HG02981 (cell line): ENCODE data around the gene HS2ST1.
"Not testable (repeated sequence)": the region's sequence is repeated elsewhere in the genome, so short reads cannot be mapped to it uniquely, and the experiment has no call there.

ENCODE experiments used
- ATAC-seq: cut with Tn5 transposase; IDR thresholded peaks from one replicate; pipeline ENCODE4 v1.9.1; 2021; ENCODE audit warnings: mild to moderate bottlenecking, moderate library complexity; ENCODE audit not compliant: unreplicated experiment

Gene HS2ST1

DNA sequence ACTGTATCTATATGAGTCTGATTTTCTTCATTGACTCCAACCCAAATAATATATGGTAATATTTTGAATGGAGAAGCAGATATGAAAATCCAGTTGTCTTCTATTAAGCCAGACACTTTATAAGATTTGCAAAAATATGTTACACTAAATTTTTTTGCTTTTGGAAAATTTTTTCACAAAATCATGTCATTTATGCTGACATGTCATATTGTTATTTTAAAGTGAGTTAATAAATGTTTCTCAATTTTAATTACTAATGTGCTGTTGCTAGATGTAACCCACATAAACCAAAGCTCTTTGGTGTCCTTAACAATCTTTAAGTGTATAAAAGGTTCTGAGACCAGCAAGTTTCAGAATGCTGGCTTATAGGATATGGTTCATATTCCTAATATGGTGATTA lies 142.5 kb downstream of the HS2ST1 start:
- no peak for ATAC-seq

DNA sequence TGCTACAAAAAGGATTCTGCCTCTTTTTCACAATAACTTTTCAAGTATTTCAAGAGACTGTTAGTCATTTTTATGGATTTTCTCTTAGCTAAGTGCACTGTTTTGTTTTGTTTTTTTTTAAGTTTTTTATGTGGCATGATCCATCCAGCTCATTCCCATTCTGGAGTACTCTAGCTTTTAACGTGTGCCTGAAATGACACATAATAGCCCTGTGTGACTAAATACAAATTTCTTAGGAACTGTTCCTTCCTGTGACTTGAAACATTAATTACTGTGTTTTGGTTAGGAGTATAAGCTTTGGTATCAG lies 143.9 kb downstream of the HS2ST1 start:
- no peak for ATAC-seq

DNA sequence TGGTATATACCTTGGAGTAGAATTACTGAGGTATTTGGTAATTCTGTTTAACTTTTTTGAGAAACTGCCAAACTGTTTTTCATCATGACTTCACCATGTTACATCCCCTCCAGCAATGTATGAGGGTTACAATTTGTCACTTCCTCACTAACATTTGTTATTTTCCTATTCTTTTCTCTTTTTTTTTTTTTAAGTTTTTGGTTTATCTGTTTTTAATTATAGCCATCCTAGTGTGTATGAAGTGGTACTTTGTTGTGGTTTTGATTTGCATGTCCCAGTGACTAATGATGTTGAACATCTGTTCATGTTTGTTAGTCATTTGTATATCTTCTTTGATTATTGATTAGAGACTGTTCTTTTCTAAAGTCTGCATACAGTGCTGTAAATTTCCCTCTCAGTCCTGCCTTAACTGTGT lies 147.3 kb downstream of the HS2ST1 start:
- peak; percentile 49 for ATAC-seq

DNA sequence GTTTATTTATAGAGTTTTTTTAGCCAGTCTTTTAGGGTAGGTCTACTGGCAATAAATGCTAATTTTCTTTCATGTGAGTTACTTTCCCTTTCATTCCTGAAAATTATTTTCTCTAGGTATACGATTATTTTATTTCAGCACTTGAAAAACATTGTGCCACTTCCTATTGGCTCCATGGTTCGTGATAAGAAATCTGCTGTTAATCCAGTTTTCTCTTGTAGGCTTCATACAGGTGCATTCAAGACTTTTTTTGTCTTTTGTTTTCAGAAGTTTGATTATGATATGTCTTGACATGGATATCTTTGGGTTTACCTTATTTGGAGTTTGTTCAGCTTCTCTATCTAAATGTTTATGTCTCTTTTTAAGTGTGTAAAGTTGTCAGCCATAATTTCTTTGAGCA lies 148.3 kb downstream of the HS2ST1 start:
- ATAC-seq: no peak

DNA sequence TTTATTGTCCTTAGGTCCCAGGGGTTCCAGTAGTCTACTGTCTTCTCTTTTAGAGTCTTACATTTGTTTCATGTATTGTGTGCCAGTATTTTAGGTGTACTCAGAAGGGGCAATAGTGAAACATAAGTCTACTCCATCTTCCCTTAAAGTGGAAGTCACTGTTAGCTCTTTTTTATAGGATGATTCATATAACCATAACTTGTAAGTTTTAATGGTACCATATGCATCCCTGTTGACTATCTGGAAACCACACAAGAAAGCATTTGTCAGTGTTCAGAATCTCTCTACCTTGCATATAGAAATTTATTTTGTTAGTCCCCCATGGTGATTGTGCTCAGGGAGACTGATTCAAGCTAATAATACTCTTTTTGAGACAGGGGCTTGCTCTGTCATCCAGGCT lies 149.9 kb downstream of the HS2ST1 start:
- no peak for ATAC-seq

DNA sequence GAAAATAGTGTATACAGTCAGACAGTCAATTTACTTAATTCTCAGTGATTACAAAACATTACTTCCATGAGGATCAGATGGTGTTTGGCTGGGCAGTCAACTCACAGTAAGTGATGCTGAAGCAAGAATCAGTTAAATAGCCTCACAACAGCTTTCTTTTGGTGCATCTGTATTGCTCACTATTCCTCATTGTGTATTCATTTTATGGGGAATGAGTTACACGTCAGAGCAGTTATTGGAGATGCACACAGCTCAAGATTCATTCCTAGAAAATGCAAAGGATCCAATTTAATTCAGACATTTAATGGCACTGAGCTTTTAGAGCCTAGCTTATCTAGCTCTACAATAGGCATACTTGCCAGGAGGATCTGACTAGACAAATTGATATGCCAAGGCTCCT lies 150.6 kb downstream of the HS2ST1 start:
- ATAC-seq: no peak

DNA sequence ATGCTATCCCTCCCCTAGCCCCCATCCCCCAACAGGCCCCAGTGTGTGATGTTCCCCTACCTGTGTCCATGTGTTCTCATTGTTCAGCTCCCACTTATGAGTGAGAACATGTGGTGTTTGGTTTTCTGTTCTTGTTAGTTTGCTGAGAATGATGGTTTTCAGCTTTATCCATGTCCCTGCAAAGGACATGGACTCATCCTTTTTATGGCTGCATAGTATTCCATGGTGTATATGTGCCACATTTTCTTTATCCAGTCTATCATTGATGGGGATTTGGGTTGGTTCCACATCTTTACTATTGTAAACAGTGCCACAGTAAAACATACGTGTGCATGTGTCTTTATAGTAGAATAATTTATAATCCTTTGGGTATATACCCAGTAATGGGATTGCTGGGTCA lies 152.3 kb downstream of the HS2ST1 start:
- not testable (repeated sequence) for ATAC-seq

DNA sequence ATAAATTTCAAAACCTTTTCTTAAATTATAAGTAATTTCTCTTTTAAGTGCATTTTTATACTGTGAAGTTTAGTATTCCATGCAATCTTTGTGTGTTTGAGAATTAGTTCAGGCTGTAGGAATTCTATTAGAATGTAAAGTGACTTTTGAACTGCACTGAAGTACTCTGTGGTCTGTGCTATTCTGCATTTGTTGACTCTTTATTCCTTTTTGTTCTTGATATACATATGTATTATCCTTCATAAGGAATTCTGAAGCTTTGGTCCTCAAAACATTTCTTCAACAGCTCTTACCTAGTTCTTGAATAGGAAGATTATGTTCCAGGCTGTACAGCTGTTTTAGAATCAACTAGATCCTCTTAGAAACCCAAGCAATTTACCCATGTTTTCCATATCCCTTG lies 158.0 kb downstream of the HS2ST1 start:
- ATAC-seq: no peak

DNA sequence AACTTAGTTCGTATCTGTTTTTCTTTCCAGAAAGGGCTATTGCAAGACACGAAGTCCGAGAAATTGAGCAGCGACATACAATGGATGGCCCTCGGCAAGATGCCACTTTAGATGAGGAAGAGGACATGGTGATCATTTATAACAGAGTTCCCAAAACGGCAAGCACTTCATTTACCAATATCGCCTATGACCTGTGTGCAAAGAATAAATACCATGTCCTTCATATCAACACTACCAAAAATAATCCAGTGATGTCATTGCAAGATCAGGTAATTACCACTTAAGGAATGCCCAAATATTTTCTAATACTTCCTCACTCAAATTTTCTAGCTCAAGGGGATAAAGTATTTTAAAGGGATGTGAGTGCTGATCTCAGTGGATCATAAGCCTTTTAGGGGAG lies 158.5 kb downstream of the HS2ST1 start:
- no peak for ATAC-seq

DNA sequence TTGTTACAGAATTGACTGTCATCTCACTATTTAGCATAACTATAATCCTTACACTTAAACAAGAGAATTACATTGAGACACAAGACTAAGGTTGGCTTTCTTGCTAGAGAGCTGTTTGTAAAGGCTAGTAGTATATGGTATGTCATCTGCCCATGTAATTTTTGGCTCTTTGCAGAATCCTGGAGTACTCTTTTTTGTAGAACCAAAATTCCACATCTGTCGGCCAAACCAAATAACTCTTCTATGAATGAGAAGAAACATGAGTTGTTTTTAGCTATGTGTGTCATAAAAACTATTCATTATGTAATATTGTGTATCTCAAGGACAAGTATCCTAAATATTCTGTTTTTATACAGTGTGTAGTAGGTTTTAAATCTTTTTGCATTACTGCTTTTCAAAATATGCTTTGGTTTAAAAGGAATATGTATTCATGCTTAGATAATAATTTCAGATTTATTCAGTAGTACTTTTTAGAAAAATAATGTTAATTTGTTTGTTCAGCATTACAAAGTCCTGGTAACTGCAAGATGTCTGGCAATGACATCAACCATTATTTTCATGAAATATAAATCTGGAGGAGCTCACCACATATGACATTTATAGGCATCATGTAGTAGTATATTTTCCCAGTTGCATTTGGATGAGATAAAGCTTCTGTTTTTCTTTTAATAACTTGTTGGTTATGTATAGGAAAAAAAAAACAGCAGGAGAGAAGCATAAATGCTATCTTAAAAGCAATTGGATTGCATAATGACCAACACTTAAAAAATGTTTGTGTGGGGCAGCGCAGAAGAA lies 159.8 kb downstream of the HS2ST1 start:
- ATAC-seq: no peak

DNA sequence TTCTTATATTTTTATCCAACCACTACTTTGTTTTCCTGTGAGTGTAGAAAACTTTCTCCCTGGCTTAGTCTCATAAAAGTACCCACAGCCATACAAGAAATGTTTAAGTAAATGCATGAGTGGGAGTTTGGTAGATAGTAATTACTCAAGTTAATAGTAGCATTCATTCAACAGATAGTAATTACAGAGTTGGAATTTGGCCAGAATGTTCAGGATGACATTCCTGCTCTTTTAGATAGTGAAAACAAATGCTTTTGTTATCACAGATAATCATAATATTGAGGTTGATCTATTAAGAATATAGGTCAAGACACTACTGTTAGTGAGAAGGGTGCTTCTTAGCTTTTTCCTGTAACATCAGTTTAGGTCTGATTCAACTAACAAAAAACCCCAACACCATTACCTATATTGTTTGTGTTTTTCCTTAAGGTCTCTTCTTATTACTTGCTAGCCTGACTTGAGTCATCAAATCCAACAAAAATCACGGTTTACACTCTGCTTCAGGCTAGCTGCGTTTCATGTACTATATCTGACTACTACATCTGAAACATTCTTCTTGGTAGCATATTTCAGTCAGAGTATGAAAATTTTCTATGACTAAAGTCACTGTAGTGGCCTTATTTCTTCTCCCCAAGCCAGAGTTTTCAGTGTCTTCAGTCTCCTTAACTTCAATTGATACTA lies 163.7 kb downstream of the HS2ST1 start:
- peak; percentile 45 for ATAC-seq

DNA sequence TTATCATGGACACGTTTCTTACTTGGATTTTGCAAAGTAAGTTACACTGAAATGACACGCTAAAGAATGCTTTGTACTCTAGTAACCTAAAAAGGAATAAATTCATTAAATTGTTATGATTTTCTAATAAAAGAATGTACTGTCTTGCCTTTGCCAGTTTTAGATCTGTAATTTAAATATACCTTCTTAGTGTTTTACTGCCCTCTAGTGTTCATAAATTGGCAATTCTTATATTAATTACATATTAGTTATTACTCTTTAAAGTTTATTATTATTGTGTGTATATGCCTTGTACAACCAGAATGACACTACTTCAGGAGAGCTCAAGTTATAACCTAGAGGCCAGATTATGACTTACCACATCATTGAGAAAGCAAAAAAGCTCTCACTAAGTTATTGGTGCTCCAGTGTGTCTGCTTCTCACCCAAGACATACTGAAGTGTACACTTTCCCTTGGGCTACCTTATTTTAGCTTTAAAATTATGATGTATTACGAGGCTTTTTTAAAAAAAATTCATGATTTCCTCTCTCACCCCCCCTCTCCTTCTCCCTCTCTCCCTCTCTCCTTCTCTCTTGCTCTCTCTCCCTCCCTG lies 169.9 kb downstream of the HS2ST1 start:
- peak; percentile 51 for ATAC-seq

DNA sequence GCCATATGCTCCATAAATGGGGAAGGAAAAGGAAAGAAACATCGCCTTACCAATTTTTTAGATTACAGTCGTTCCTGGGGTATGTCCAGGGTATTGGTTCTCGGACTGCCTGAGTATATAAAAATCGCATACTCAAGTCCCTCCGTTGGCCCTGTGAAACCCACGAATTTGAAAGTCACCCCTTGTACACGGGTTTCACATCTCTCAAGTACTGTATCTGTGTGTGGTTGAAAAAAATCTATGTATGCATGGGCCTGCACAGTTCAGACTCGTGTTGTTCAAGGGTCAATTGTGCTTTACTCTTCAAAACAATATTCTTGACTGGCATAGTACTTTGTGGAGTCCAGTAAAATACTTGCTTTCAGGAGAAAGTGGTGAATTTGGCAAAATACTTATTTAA lies 171.7 kb downstream of the HS2ST1 start:
- ATAC-seq: no peak

DNA sequence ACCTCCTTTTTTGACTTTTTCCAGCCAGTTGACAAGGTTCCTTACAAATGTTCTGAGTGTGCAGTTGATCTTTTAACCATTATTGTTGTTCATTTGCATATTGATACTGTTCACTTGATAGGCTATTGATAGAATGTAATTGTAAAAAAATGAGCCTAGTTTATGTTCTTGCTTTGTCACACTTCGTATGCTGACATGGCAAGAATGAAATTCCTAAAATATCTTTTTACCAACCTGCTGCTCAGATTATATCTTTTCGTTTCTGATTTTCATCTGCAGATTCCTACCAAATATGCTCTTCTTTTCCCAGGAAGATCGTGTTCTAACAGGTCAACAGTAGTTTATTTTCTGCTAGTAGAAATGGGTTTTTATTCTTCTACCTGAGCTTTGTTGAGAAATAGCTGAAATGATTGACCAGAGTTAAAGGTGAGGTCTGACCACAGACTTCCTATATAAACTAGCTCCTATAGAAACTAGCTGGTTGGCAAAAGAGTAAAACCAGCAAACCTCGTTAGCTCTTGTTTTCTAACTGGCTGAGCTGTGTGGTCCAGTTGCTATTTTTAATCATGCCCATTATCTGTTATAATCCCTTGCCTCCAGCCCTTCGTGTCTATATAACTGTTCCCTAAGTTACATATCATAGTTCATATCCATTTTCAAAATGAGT lies 174.8 kb downstream of the HS2ST1 start:
- ATAC-seq: no peak

DNA sequence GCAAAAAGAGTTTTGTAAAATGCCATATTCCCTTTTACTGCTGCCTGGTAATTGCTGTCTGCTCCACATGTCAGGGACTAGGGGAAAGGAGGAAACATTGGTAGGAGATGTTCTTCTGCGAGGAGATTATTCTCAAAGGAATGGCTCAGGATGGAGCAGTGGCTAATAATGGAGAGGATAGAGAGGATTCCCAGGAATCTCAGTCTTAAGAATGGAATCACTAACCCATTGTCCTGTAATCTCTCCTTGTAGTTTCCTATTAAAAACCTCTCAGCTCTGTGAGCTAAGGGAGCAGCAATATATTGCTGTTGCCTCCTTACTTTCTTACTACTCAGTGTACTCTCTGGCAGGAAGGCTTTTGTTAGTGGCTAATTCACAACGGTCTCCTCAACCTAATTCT lies 175.4 kb downstream of the HS2ST1 start:
- no peak for ATAC-seq

DNA sequence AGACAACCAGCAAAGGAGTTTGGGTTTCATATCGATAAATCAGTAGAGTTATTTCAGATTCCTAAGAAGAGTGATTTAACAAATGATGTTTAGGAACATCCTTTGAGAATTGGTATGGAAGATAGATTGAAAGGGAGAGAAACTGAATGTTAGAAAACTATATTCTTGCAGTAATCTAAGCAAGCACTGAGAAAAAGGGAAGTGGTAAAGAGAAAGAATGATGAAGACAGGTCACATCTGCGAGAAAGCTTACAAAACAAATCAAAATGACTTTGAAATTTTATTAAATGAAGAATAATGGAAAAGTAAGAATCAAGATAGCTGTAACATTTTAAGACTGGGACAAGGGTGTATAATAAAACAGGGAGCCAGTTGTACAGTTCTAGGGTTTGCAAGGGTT lies 177.0 kb downstream of the HS2ST1 start:
- no peak for ATAC-seq

DNA sequence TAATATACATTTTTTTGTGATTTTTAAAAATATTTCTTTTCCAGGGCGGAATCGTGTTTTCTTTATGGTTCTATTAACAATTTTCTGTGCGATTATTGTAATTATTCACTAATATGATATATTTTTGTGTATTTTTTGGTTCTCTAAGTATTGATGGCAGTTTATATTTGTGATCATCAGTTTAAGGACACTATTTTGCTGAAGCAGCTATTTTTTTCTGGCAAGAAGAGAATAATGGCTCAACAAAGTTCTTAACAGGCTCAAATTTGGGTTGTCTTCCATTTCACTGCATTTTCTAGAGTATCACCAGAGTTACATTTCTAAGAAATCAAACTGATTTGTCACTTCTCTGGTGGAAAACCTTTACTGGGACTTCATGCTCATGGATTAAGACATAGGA lies 178.4 kb downstream of the HS2ST1 start:
- no peak for ATAC-seq

DNA sequence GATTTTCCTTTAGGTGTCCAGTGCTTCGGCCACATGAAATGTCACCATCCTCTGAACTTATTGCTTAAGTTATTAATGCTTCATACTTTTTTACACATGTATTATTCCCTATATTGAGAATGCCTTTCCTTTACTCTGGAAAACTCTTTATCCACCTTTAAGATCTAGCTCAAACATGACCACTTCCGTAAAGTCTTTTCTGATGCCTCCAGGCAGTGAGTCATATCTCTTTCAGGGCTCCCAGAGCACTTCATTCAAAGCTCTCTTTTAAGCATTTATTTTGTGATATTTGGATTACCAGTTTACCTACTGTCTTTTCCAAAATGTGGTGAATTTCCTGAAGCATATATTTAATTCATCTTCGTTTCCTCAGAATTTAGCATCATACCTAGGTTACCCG lies 178.9 kb downstream of the HS2ST1 start:
- no peak for ATAC-seq

DNA sequence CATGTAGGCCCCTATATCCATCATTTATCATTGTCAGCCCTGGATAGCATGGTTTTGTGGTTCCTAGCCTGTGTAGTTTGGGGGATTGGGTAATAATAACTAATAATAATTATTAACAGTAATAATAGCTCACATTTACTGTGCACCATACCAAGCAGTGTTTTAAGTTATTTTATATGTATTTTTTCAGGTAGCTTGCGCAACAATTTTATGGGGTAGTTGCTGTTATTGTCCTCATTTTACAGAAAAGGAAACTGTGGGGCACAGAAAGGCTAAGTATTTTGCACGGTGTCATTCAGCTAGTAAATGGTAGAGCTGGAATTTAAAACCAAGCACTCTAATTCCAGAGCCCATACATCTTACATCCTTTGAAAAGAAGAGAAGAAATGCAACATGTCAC lies 179.8 kb downstream of the HS2ST1 start:
- ATAC-seq: no peak

DNA sequence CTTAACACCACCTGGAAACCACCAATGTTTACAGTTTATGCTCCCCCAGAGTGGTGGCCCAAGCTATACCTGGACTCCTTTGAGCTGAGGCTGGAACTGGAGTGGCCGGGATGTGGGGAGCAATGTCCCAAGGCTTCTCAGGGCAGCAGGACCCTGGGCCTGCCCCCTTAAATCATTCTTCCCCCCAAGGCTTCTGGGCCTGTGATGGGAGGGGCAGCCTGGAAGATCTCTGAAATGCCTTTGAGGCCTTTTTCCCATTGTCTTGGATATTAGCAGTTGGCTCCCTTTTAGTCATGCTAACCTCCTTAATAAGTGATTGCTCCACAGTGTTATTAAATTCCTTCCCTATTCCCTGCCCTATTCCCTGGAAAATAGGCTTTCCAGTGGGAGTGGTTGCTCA lies 185.8 kb downstream of the HS2ST1 start:
- no peak for ATAC-seq

DNA sequence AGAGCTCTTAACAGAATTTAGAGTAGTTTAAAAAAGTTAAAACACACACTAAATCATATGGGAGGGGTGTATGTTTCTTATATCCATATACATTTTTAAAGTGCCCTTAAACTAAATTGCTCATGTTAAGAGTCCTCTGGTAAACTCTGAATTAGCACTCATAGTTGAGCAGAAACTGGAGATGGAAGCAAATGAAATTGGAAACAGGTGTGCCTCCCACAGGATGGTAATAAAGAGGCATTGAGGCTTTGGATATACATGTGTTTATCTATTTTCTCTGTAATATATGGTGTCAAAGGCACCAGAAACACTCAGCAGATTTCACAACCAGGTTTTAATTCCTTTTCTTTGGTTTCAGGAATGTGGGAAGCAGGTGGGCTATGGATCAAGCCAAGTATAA lies 188.6 kb downstream of the HS2ST1 start:
- no peak for ATAC-seq

DNA sequence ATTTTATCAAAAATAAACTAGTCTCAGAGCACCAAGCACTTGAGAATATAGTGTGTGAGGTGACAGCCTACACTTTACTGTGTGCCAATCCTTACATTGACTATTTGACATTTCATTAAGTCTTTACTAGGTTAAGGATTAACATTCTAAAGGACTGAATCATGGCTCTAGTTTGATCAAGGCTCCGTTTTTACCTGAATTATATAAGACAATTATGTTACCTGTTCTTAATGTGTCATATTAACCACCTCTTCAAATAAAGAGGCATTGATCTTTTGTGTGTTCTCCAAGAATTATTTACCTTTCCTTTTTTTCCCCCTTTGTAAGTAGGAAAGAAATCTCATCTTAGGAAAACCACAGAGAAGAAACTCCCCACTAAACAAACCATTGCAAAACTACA lies 189.7 kb downstream of the HS2ST1 start:
- ATAC-seq: no peak
